ENCODE measurements around the gene GPR35. TPM values are rescaled to one million over a fixed set of nuclear protein-coding genes. Genes with fewer than 3 reads are reported as not detected.

Gene GPR35
- total and polyA plus RNA-seq, 2 of the 13 experiments (the other 11 are each of a cell fraction or from before 2014, with no cell fraction given), result 27.1 to 44.2 TPM

DNA sequence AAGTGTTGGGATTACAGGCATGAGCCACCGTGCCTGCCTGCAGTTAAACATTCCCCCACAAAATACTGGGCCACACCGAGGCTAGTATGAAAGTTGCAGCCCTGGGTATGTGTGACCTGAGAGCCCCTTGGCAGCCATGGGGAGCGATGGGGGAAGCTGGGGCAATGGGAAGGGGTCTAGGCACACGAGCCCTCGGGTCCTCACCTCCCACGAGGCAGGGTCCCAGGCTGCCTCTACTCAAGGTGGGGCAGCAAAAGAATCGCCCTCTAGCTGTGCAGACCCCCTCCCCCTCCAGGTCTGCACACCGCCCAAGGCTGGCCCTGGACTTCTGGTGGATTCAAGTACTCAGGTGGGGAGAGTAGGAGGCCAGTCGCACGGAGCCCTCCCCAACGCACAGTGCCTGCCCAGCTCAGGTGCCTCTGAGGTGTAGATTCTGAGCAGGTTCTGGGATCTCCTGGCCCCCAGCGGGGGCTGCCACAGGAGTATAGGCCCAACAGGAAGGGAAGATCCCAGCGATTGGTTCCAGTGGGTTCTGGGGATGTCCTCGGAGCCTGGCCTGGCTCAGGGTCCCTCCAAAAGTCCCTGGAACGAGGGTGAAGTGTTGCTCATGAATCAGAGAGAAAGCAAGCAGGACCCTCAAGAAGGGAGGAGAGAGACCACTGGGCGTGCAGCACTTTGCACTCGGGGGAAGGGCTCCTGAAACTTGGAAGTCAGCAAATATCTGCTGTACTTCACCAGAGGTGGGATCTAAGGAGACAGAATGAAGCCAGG, 2.6 kb downstream of the GPR35 start:
- BruUV-seq (replicated peaks), result no TSS peak
- FAIRE-seq, result no peak
- H3K4me1 ChIP-seq (ENCODE audit: insufficient read depth, low read length), result peaks cover 47% of the 10 kb centered on the region
- no peak overlapping the region for H3K4me3 ChIP-seq (replicated peaks in 1 of 3; ENCODE audit: insufficient read depth in 1 of 3, low read depth in 2 of 3, low read length in 3 of 3)
- no peaks in the 10 kb centered on the region for H3K27me3 ChIP-seq (ENCODE audit: control insufficient read depth in 1 of 2, insufficient read depth in 2 of 2, low read length in 2 of 2)
- in situ Hi-C loops (cut with HindIII; ENCODE audit: extremely low pct_ligation_motif_present, low pct_unique_long_range_greater_than_20kb) (no loop called here), intact Hi-C loops (cut with micrococcal nuclease; ENCODE audit: unreplicated experiment) (no loop called here)
- TF ChIP-seq FOXM1 (CRISPR knock-in tag; IDR thresholded peaks at IDR 0.05), result no peak
- TF ChIP-seq AGO2 (optimal IDR thresholded peaks at IDR 0.05; ENCODE audit: low read depth, low read length), result peak; percentile 45
- TF ChIP-seq ZNF256 (CRISPR knock-in tag; conservative IDR thresholded peaks at IDR 0.05), result no peak
- no peak for TF ChIP-seq EED (CRISPR knock-in tag; IDR thresholded peaks at IDR 0.05)
- TF ChIP-seq, protein P1, sequence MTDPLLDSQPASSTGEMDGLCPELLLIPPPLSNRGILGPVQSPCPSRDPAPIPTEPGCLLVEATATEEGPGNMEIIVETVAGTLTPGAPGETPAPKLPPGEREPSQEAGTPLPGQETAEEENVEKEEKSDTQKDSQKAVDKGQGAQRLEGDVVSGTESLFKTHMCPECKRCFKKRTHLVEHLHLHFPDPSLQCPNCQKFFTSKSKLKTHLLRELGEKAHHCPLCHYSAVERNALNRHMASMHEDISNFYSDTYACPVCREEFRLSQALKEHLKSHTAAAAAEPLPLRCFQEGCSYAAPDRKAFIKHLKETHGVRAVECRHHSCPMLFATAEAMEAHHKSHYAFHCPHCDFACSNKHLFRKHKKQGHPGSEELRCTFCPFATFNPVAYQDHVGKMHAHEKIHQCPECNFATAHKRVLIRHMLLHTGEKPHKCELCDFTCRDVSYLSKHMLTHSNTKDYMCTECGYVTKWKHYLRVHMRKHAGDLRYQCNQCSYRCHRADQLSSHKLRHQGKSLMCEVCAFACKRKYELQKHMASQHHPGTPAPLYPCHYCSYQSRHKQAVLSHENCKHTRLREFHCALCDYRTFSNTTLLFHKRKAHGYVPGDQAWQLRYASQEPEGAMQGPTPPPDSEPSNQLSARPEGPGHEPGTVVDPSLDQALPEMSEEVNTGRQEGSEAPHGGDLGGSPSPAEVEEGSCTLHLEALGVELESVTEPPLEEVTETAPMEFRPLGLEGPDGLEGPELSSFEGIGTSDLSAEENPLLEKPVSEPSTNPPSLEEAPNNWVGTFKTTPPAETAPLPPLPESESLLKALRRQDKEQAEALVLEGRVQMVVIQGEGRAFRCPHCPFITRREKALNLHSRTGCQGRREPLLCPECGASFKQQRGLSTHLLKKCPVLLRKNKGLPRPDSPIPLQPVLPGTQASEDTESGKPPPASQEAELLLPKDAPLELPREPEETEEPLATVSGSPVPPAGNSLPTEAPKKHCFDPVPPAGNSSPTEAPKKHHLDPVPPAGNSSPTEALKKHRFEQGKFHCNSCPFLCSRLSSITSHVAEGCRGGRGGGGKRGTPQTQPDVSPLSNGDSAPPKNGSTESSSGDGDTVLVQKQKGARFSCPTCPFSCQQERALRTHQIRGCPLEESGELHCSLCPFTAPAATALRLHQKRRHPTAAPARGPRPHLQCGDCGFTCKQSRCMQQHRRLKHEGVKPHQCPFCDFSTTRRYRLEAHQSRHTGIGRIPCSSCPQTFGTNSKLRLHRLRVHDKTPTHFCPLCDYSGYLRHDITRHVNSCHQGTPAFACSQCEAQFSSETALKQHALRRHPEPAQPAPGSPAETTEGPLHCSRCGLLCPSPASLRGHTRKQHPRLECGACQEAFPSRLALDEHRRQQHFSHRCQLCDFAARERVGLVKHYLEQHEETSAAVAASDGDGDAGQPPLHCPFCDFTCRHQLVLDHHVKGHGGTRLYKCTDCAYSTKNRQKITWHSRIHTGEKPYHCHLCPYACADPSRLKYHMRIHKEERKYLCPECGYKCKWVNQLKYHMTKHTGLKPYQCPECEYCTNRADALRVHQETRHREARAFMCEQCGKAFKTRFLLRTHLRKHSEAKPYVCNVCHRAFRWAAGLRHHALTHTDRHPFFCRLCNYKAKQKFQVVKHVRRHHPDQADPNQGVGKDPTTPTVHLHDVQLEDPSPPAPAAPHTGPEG (CRISPR knock-in tag; IDR thresholded peaks at IDR 0.05), result no peak
- no peak for TF ChIP-seq SIN3A (IDR thresholded peaks at IDR 0.05; ENCODE audit: borderline replicate concordance, low read depth, low read length)
- no peak for TF ChIP-seq CBX1 (IDR thresholded peaks at IDR 0.05; ENCODE audit: low read depth)
- TF ChIP-seq ZSCAN30 (CRISPR knock-in tag; IDR thresholded peaks at IDR 0.05), result no peak
- no peak for TF ChIP-seq ZUFSP (CRISPR knock-in tag; IDR thresholded peaks at IDR 0.05; ENCODE audit: borderline replicate concordance)
- TF ChIP-seq RBM22 (optimal IDR thresholded peaks at IDR 0.05; ENCODE audit: low read length), result peak; percentile 20
- TF ChIP-seq, protein P2, sequence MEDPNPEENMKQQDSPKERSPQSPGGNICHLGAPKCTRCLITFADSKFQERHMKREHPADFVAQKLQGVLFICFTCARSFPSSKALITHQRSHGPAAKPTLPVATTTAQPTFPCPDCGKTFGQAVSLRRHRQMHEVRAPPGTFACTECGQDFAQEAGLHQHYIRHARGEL (CRISPR knock-in tag; IDR thresholded peaks at IDR 0.05), result no peak
- TF ChIP-seq, protein P3, sequence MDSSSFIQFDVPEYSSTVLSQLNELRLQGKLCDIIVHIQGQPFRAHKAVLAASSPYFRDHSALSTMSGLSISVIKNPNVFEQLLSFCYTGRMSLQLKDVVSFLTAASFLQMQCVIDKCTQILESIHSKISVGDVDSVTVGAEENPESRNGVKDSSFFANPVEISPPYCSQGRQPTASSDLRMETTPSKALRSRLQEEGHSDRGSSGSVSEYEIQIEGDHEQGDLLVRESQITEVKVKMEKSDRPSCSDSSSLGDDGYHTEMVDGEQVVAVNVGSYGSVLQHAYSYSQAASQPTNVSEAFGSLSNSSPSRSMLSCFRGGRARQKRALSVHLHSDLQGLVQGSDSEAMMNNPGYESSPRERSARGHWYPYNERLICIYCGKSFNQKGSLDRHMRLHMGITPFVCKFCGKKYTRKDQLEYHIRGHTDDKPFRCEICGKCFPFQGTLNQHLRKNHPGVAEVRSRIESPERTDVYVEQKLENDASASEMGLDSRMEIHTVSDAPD (CRISPR knock-in tag; IDR thresholded peaks at IDR 0.05), result no peak
- TF ChIP-seq ZNF24 (IDR thresholded peaks at IDR 0.05), result no peak
- no peak for TF ChIP-seq NFE2 (CRISPR knock-in tag; IDR thresholded peaks at IDR 0.05)
- TF ChIP-seq PPARG (CRISPR knock-in tag; conservative IDR thresholded peaks at IDR 0.05), result no peak
- 89% methylated on average over 11 of the region's 17 CpGs for whole genome bisulfite sequencing (ENCODE audit: low lambda C conversion rate)
- CTCF ChIA-PET (ENCODE audit: low intra/inter-chr PET ratio, low total read pairs), result no interaction called here
- no peak overlapping the region for H3K27ac ChIP-seq (ENCODE audit: extremely low read length, insufficient read depth, low read length)
- H3K79me2 ChIP-seq (ENCODE audit: insufficient read depth, low read length), result no peaks in the 10 kb centered on the region
- no peak overlapping the region for H2AFZ ChIP-seq (ENCODE audit: low read length)
- POLR2A ChIA-PET, result interaction anchor here (1.4 to 7.1 kb wide), 2 partner anchors 23 to 67 kb away, joined by 5 to 46 read pairs; no protein-coding TSS in a partner anchor
- no peak overlapping the region for H3K9ac ChIP-seq (ENCODE audit: insufficient read depth, low read depth, low read length)
- no peaks in the 10 kb centered on the region; a peak in 2 of 5 replicates for H3K36me3 ChIP-seq (replicated peaks in 1 of 2; ENCODE audit: control insufficient read depth in 1 of 2, insufficient read depth in 2 of 2, low read length in 2 of 2)
- no peak overlapping the region for H3K4me2 ChIP-seq (ENCODE audit: low read depth, low read length)
- peaks cover 7% of the 10 kb centered on the region; the same call in 1 of the 2 replicates for H3K9me3 ChIP-seq (ENCODE audit: low read length)
- H4K20me1 ChIP-seq (ENCODE audit: insufficient read depth, low read length), result no peaks in the 10 kb centered on the region
- no peak for ATAC-seq
- DNase-seq (ENCODE audit: low spot score), result no peak
